Peyer's patch (tissue), 4 donors: ENCODE measurements around the gene ZCCHC14.

Experiments
- POLR2A ChIP-seq, 2 donors: fragments of 450-650 bp; IDR thresholded peaks; one replicate each; pipeline ENCODE4 v1.5.1; 2017; ENCODE audit warnings: antibody characterized with exemption in 2 of 2, mild to moderate bottlenecking in 2 of 2, moderate library complexity in 2 of 2
- TF ChIP-seq, protein P1 (sequence below), 6 experiments: fragments of 450-650 bp in 4 of 6; fragments of 200-600 bp in 2 of 6; sonication (generic) in 1 of 6; IDR thresholded peaks; one replicate each; pipeline ENCODE4 v1.5.1; 2017 to 2019; ENCODE audit warnings: antibody characterized with exemption in 6 of 6, mild to moderate bottlenecking in 3 of 6, moderate library complexity in 1 of 6

GRCh38 chr16:87538160-87538559 lies 45.3 kb upstream of the ZCCHC14 start:
- TF ChIP-seq, protein P1, sequence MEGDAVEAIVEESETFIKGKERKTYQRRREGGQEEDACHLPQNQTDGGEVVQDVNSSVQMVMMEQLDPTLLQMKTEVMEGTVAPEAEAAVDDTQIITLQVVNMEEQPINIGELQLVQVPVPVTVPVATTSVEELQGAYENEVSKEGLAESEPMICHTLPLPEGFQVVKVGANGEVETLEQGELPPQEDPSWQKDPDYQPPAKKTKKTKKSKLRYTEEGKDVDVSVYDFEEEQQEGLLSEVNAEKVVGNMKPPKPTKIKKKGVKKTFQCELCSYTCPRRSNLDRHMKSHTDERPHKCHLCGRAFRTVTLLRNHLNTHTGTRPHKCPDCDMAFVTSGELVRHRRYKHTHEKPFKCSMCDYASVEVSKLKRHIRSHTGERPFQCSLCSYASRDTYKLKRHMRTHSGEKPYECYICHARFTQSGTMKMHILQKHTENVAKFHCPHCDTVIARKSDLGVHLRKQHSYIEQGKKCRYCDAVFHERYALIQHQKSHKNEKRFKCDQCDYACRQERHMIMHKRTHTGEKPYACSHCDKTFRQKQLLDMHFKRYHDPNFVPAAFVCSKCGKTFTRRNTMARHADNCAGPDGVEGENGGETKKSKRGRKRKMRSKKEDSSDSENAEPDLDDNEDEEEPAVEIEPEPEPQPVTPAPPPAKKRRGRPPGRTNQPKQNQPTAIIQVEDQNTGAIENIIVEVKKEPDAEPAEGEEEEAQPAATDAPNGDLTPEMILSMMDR (IDR thresholded peaks at IDR 0.05), result no peak
- no peak for TF ChIP-seq POLR2A (IDR thresholded peaks at IDR 0.05)
